Limb (tissue), 2 donors: ENCODE measurements around the gene CENPM.
A peak's percentile ranks its signal among the peaks of the same experiment; 100 is the strongest.
"Not testable (repeated sequence)": the region's sequence is repeated elsewhere in the genome, so short reads cannot be mapped to it uniquely, and the experiment has no call there.

Experiments used
- DNase-seq, 2 donors: peaks; one replicate each; pipeline ENCODE4 v3.0.0-alpha.2; 2016; ENCODE audit errors: extremely low spot score in 2 of 2

CENPM gene

DNA sequence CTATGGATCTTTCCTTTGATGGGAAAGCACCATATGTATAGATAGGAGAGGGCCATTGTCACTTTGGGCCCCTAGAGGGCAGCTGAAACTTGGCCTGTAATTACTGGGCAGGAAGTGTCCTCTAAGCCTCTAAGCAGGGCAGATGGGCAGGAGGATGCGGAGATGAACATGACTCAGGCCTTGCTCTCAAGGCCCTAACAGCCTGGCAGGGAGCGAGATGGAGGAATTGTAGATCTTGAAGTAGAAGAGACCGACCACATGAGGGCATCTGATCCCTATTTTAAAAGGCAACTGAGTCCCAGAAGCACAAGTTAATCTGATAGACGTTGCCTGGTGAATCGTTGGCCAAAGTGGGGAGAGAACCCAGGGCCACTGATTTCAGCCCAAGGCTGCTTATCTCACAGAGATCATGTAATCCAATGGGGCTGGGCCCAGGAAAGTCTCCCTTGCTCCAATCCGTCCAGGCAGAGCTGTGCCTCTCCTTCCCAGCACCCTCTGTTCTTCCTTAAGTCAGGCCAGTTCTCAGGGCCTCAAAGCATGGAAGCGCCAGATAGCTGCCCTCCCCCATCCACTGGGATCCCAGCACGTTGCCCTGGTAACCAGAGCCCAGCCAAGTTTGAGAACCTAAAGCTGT, 19.8 kb upstream of the CENPM start:
- DNase-seq, result peak in 1 of 2 donors; percentile 50

DNA sequence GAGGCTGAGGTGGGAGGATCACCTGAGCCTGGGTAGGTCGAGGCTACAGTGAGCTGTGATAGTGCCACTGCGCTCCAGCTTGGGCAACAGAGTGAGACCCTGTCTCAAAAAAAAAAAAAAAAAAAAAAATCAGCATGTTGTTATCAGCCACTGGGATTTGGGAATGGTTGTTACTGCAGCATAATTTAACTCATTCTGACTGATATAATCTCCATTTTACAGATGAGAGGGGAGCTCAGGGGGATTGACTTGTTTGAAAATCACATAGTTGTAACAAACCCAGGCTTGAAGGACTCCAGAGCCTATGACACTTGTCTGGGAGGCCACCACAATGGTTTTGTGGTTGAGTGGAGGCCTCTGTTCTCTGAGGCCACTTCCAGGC, 19.3 kb upstream of the CENPM start:
- no peak for DNase-seq

DNA sequence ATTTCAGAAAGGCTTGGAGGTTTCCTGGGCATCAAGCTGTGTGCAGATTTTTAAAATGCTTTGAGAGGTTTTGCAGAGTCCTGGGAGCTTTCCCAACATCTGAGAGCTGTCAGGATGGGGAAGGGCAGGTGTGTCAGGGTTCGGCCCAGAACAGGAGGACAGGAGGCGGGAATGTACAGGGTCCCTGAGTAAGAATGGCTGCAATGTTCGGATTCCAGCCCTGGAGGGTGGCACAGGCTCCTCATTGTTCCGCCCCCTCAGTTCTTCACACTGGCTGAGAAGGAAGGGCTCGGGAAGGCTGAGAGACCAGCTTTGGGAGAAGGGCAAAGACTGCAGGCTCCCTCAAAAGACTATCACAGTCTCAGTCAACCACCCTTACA, 17.1 kb upstream of the CENPM start:
- DNase-seq, result no peak

DNA sequence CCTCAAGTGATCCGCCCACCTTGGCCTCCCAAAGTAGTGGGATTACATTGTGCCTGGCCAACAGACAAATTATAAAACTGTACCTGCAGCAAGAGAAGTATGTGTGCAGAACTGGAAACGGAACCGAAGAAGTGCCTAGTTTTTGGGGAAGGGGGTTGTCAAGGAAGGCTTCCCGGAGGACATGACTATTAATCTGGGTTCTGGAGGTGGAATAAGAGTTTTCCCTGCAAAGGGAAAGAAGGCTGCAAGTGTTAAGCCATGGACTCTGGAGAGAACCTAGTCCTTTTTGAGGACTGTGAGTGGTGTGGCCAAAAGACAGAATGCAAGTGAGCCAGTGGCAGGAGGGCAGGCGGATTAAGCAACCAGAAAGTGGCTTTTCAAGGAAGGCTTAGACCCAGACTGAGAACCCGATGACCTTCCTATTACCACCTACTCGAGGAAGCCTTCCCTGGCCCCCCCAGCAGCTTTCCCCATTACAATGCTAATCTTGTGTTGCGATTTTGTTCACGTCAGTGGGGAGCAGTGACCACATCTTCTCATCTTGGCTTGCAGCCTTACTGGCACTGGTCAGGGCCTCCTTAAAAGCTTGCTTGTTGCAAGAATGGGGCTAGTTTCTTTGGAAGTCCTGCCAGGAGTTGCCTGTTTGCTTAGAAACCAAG, 16.6 kb upstream of the CENPM start:
- DNase-seq, result no peak

DNA sequence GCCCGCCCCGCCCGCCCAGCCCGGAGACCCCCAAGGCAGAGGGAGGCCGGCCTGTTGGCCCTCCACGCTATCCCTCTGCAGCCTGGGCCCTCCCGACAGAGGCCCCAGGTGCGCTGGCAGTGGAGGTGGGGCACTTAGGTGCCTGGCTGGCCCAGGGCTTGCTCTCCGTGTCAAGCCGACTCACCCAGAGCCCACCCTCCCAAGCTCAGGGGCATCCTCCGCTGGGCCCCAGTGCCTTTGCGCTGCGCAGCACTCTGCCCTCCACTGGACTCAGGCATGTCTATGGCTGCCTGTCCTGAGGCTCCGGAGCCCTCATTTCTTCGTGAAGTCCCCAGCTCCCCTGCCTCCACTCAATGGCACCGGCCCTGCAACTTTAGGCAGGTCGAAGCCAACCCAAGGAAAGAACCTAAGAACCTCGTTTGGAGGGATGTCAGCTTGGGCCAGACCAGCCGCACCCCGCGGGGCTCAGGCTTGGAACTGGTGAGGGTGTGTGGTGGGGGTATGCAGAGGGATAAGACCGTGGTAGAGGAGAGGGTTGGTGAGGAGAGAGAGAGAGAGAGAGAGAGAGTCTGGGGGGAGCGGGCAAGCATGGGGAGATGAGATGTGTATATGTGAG, 11.1 kb upstream of the CENPM start:
- DNase-seq, result no peak

DNA sequence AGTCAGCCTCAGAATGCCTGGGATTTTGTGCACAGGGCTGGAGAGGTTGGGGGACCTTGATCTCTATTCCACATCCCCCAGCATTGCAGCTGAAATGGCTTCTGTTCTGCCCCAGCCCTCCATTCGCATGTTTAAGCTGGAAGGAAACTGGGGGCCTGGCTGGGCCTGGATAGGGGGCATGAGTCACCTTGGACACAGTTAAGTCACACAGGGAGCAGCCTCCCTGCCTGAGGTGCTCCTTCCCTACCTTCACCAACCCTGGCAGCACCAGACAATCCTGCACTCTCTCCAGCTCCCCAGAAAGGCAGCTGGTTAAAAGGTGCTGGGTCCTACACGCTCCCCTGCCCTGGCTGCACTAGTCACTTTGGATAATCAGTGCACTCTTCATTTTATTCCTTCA, 5.8 kb upstream of the CENPM start:
- DNase-seq, result no peak

DNA sequence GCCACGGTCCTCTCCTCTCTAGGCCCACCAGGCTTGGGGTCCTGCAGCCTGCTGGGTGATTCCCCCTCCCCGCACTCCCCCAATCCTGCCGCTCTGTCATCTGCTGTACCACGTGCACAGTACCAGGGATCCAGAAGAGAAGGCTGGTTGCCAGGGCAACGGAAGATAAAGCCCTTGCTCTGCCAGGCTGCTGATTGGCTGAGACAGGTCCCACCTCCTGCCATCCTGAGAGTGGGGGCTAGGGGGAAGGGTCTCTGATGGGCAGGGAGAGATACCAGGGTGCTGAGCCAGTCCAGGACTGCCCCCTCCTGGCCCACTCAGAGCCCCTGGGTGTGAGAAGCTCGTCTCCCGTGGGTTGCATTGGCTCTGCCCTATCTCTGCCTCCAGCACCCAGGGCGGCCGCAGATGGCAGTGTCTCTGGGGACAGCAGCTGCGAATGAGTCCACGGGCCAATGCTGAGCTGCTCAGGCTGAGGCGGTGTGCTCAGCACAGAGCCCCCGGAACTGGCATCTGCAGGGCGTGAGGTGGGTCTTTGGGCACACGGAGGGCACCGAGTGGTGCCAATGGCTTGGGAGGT, 5.0 kb upstream of the CENPM start, which contains the start of gene SMIM45:
SMIM45 (plus strand) TSS at position 253 of the 577 bp plus-strand sequence.
- peak in 1 of 2 donors; percentile 82 for DNase-seq

DNA sequence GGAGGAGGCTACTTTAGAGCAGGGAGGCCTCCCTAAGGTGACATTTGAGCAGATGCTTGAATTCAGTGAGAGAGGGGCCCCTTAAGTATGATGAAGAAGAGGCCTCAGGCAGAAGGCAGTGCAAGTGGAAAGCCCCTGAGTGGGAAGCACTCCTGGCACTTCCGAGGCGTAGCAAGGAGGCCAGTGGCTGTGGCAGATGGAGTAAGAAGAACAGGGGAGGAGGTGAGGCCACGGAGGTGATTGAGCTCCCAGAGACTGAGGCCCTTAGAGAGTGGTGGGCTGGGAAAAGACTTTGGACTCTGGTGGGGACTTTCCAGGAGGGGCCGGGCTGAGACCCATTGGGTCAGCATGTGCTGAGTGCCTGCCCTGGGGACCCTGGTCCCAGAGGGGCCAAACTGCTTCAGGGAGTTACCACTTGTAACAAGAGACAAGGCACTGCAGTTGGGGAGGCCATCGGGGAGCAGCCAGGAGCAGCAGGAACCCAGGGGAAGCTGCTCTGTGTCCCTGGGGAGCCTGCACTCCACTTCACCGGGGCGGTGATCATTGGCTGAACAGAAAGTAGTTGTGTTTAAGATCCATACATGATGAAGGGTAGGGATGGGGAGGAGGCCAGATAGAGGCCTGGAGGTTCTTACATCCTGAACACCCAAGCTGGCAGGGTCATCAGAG, 2.5 kb upstream of the CENPM start:
- no peak for DNase-seq

DNA sequence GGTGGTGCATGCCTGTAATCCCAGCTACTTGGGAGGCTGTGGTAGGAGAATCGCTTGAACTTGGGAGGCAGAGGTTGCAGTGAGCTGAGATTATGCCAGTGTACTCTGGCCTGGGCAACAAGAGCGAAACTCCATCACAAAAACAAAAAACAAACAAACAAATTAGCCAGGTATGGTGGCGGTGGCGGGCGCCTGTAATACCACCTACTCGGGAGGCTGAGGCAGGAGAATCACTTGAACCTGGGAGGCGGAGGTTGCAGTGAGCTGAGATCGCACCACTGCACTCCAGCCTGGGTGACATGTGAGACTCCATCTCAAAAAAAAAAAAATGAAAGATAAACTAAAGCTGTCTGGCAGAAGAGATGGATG, 2.0 kb upstream of the CENPM start:
- not testable (repeated sequence) for DNase-seq

DNA sequence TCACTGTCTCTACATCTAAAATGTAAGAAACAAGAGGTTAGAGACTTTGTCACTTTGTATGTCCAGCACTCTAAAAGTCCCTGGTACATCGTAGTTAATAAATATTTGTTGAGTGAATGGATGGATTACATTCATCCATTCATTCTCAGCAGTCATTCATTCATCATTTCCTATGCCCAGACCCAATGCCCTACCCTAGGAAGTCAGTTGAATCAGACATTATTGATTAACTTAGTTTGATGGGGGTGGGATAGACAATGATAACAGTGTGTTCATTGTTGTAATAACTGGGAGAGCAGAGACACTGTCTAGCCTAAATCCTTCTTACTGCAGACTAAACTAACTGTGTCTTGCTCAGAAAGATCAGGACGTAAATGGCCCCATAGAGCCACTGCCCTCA, 1.2 kb upstream of the CENPM start:
- no peak for DNase-seq

DNA sequence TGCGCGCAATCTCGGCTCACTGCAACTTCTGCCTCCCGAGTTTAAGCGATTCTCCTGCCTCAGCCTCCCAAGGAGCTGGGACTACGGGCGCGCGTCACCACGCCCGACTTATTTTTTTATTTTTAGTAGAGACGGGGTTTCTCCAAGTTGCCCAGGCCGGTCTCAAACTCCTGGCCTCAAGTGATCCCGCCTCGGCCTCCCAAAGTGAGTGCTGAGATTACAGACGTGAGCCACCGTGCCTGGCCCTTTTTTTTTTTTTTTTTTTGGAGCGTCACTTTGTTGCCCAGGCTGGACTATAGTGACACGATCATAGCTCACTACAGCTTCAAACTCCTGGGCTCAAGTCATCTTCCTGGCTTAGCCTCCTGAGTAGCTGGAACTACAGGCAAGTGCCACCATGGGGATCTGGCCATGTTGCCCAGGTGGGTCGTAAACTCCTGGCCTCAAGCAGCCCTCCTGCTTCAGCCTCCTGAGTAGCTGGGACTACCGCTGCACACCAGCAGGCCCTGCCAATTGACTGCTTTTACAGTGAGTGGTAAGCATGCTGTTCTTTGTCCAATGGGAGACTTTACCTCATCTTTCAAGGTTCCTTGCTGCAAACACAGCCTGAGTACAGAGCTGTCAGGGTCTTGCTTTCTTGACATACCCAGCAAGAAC, 600 bp upstream of the CENPM start:
- DNase-seq, result no peak

DNA sequence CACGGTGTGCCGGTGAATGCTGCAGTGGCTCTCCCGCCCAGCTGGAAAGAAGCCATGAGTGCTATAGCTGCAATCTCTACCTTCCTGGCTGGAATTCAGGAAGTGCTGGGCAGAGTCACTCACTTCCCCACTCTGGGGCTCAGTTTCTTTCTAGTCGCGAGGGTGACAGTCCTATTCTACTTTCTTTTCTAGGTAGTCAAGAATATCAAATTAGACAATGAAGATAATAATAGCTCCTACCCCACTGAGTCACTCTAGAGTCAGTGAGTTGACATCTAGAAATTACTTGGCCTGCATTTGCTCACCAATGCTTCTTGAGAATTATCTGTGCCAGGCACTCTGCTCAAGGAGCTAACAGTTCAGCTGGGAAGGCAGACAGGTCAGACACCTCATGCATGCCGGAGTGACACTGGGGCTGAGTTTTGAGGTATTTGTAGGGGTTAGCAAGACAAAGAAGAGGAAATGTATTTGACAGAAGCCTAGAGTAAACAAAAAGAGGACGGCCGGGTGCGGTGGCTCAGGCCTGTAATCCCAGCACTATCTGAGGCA, 3.2 kb downstream of the CENPM start:
- no peak for DNase-seq

DNA sequence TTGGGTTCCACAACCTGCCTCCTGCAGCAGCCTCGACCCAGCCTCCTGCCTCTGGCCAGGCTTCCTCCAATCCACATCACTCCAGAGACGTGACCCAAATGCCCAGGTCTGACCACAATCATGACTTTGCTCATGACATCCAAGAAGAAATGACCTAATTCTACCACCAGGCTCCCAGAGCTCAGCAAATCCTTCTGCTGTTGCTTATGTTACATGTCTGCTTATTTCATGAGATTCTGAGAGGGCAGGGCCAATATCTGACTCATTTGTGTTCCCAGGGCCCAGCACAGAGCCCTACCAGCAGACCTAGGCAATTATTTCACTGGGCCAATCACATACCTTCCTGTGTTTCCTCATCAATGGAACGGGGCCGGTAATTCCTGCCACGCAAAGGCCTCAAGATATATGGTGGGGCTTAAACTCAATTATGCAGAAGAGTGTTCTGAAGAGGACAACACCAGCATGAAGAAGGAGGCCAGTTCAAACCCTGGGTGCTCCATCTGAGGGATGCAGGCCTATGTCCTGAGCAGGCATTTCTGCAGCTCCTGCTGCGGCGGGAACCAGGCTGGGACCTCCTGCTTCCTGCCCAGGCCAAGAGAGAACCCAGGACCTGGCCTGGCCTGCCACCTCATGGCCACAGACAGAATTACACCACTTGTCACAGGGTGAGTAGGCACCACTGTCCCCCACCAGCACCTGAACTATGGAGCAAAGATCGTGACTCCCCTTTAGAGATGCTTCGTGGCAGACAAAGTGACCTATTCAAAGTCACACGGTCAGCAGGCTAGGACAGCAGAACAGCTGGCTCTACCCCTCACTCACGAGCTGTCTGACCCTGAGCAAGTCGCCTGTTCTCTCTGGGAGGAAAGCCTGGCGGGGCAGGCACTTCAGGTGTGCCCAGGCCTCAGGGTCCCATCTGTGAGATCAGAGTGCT, 5.9 kb downstream of the CENPM start:
- peak; percentile 79 to 88 for DNase-seq

DNA sequence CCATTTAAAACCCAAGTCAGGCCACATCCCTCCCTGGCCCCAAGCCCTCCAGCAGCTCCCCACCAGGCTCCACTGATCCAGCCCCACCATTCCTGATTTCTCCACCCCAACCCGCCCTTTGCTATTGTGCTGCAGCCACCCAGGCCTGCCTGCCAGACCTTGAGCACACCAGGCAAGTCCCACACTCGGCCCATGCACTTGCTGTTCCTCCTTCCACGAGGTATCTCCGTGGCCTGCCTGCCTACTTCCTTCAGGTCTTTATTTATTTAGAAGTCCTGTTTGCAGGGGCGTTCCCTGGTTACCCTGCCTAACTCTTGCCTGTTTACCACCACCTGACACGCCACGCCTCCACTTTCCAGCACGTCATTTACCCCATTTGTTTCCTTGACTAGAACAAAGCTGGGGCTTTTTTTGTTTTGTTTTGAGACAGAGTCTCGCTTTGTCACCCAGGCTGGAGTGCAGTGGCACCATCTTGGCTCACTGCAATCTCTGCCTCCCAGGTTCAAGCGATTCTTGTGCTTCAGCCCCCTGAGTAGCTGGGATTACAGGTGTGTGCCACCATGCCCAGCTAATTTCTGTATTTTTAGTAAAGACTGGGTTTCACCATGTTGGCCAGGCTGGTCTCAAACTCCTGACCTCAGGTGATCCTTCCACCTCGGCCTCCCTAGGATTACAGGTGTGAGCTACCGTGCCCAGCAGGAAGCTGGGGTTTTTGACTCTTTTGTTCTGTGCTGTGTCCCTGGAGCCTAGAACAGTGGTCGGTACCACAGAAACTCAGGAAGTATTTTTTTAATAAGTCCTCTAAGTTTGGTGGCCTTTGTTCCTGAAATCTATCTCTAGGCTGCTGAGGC, 6.7 kb downstream of the CENPM start:
- no peak for DNase-seq

DNA sequence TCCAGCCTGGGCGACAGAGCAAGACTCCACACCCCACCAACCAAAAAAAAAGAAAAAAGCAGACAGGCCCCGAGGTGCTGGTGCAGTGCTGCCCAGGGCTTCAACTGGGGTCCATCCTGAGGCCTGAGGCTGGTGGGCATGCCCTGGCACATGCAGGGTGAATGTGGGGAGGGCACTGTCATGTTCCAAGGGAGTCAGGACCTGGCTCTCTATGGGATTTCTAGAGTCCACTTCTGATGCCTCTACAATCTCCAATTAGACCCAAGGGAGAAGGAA, 10.1 kb downstream of the CENPM start:
- no peak for DNase-seq

DNA sequence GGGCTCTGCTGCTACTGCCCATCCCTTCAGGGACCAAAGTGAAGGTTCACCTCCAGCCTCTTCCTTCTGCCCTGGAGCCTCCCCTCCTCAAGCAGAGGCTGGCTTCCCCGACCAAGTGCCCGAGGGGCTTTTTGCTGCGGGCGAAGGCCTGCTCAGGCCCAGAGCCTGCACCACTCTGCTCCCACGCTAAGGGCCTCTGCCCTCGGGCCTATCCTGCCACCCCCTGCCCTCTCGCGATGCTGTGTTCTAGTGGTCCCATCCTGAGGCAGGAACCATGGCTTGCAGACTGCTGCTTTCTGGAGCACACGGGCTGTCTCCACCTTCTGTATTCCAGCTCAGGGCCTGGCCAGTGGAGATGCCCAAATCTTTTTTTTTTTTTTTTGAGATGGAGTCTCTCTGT, 11.4 kb downstream of the CENPM start:
- no peak for DNase-seq

DNA sequence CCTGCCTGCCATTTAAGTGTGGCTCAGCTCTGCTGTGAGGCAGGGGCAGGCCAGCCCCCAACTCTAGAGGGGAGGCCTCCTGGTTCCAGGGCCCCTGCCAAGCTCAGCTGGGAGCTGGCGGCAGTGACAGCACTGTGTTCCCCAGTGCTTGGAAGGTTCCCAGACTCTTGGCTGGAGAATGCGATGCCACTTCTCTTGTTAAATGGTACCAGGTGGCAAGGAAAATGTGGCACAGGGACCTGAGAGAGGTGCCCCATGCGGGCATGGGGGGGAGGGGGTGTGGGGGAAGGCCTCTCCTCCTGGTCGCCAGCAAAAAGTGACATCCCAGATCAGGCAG, 12.0 kb downstream of the CENPM start:
- no peak for DNase-seq

DNA sequence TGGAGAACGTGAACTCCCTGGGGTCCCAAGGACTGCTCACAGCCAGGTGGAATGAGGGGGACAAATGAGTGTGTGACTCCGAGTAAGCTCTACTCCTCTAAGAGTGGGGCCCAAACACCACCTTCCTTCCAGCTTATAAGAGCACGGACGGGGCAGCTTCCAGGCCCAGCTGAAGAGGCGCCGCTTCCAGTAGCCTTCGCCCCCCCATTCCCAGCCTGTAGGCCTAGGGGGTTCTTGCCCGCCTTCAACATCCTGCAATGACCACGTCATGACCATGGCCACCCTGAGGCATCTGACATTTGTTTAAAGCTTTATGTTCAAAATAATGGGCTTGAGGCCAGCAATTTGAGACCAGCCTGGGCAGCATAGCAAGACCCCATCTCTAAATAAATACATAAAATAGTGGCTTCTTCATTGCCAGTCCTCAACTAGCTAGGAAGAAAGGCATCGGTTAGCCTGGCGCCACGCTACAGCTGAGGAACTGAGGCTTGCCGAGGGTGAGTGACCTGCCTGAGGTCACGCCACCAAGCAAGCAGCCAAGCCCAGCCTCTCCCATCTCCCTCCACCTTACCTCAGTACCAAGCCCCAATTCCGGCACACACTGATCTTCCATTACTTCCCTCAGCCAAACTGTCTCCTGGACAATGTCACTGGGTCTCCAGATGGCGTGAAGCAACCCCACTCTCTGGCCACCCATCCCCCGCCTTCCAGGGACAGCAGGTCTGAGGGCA, 12.5 kb downstream of the CENPM start:
- no peak for DNase-seq
